ENCODE results near the gene TNFRSF4. TPM values are rescaled to one million over a fixed set of nuclear protein-coding genes. Genes with fewer than 3 reads are reported as not detected.

TNFRSF4 gene
- total and polyA plus RNA-seq, 2 of the 13 experiments (the other 11 are each of a cell fraction or from before 2014, with no cell fraction given), result not detected

DNA sequence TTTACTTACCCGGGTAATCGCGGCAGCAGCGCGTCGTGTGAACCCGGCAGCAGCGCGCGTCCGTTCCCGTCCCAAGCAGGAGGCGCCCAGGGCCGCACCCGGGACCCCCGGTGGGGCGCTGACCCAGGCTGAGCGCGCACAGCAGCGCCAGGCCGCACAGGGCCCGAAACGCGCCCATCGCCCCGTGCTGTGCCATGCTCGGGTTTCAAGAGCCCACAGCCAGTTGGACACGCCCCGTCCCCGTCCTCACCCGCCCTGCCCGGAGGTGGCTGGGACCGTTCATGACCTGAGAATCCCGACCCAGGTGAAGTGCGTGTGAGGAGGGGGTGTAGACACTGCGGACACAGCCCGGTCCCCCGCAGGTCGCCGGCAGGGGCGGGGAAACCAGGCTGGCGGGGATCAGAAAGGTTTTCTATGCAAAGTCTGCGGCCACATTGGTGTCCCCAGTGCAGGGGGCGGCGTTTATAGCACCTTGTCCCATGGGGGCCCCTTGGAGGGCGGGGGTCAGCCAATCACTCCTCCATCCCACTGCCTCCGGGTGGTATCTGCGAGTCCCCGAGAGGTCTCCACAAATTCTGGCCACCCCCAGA lies 7.5 kb downstream of the TNFRSF4 start, which contains the start of gene TNFRSF18:
Gene TNFRSF18, minus strand, starts transcription at position 217 of the 590 bp plus-strand sequence. Its CDS starts 21 bp downstream, at position 196.
- peak; percentile 31 for ATAC-seq
- H3K27ac ChIP-seq (ENCODE audit: extremely low read length, insufficient read depth, low read length), result no peak within 1 kb of the TSS
- DNase-seq (ENCODE audit: low spot score), result no peak
- no peaks in the 10 kb centered on the region for H3K9me3 ChIP-seq (ENCODE audit: low read length)
- WGBS (ENCODE audit: low lambda C conversion rate), result 14% methylated on average over 12 of the region's 49 CpGs
- H2AFZ ChIP-seq (ENCODE audit: low read length), result no peak within 1 kb of the TSS
- in situ Hi-C loops (cut with HindIII; ENCODE audit: extremely low pct_ligation_motif_present, low pct_unique_long_range_greater_than_20kb), result no loop called here
- TF ChIP-seq REXO4 (CRISPR knock-in tag; IDR thresholded peaks at IDR 0.05; ENCODE audit: borderline replicate concordance) (no peak), MTF2 (CRISPR knock-in tag; IDR thresholded peaks at IDR 0.05; ENCODE audit: borderline replicate concordance) (0 out of 2 replicates have a peak, but pooled peaks have one; percentile 53), SNAI1 (CRISPR knock-in tag; IDR thresholded peaks at IDR 0.05; ENCODE audit: borderline replicate concordance) (no peak), ZNF569 (CRISPR knock-in tag; IDR thresholded peaks at IDR 0.05; ENCODE audit: borderline replicate concordance) (no peak), EZH2 (conservative IDR thresholded peaks at IDR 0.05; ENCODE audit: low read depth, low read length) (0 out of 2 replicates have a peak, but pooled peaks have one; percentile 82), HNRNPL (IDR thresholded peaks at IDR 0.05; ENCODE audit: low read depth, low read length) (0 out of 2 replicates have a peak, but pooled peaks have one; percentile 11)
- TF ChIP-seq, protein P1, sequence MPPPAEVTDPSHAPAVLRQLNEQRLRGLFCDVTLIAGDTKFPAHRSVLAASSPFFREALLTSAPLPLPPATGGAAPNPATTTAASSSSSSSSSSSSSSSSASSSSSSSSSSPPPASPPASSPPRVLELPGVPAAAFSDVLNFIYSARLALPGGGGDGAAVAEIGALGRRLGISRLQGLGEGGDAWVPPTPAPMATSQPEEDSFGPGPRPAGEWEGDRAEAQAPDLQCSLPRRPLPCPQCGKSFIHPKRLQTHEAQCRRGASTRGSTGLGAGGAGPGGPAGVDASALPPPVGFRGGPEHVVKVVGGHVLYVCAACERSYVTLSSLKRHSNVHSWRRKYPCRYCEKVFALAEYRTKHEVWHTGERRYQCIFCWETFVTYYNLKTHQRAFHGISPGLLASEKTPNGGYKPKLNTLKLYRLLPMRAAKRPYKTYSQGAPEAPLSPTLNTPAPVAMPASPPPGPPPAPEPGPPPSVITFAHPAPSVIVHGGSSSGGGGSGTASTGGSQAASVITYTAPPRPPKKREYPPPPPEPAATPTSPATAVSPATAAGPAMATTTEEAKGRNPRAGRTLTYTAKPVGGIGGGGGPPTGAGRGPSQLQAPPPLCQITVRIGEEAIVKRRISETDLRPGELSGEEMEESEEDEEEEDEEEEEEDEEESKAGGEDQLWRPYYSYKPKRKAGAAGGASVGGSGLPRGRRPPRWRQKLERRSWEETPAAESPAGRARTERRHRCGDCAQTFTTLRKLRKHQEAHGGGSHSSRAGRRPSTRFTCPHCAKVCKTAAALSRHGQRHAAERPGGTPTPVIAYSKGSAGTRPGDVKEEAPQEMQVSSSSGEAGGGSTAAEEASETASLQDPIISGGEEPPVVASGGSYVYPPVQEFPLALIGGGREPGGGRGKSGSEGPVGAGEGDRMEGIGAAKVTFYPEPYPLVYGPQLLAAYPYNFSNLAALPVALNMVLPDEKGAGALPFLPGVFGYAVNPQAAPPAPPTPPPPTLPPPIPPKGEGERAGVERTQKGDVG (CRISPR knock-in tag; IDR thresholded peaks at IDR 0.05; ENCODE audit: borderline replicate concordance), result no peak
- no peaks in the 10 kb centered on the region for H4K20me1 ChIP-seq (ENCODE audit: insufficient read depth, low read length)
- H3K4me1 ChIP-seq (ENCODE audit: insufficient read depth, low read length), result no peaks in the 10 kb centered on the region
- peak within 1 kb of the TSS in 1 of 3 experiments; percentile 18; a peak in 1 of 6 replicates for H3K4me3 ChIP-seq (replicated peaks in 1 of 3; ENCODE audit: insufficient read depth in 1 of 3, low read depth in 2 of 3, low read length in 3 of 3)
- H3K79me2 ChIP-seq (ENCODE audit: insufficient read depth, low read length), result no peaks in the 10 kb centered on the region
- no peaks in the 10 kb centered on the region for H3K36me3 ChIP-seq (replicated peaks in 1 of 2; ENCODE audit: control insufficient read depth in 1 of 2, insufficient read depth in 2 of 2, low read length in 2 of 2)
- peaks cover 18 to 75% of the 10 kb centered on the region in 2 experiments; a peak in 4 of 5 replicates for H3K27me3 ChIP-seq (ENCODE audit: control insufficient read depth in 1 of 2, insufficient read depth in 2 of 2, low read length in 2 of 2)
- POLR2A ChIA-PET, result no interaction called here
- BruUV-seq (replicated peaks), result no TSS peak
- intact Hi-C loops (cut with micrococcal nuclease; ENCODE audit: unreplicated experiment), result no loop called here
- H3K4me2 ChIP-seq (ENCODE audit: low read depth, low read length), result peak within 1 kb of the TSS; percentile 34; the same call in 1 of the 2 replicates
- no peak for FAIRE-seq
- CTCF ChIA-PET (ENCODE audit: low intra/inter-chr PET ratio, low total read pairs), result no interaction called here
- H3K9ac ChIP-seq (ENCODE audit: insufficient read depth, low read depth, low read length), result no peak within 1 kb of the TSS
